Caco-2 (cell line): ENCODE data around the gene C1orf198. TPM values are rescaled to one million over a fixed set of nuclear protein-coding genes. Genes with fewer than 3 reads are reported as not detected.
A peak's percentile ranks its signal among the peaks of the same experiment; 100 is the strongest.

ENCODE experiments used
- BruUV-seq: library from RNA; stranded (reverse); fragments of 400-500 nt; replicated peaks from 2 replicates; lab custom pipeline; 2021; lab: Mats Ljungman, UMichigan
- CTCF ChIA-PET: fragments of 300-600 bp; sonication (Branson Sonifier 250); formaldehyde crosslinking; loops from one replicate; lab custom pipeline; 2022; ENCODE audit warnings: antibody characterized with exemption; lab: Charles Lee
- POLR2A ChIA-PET: fragments of 300-600 bp; sonication (Branson Sonifier 250); formaldehyde crosslinking; loops from one replicate; lab custom pipeline; 2022; ENCODE audit warnings: antibody characterized with exemption; lab: Charles Lee
- DNase-seq, 2 experiments: peaks; one replicate each; pipeline versions ENCODE4 v3.0.0 to v3.0.0-alpha.2; 2020 to 2022
- H3K27me3 ChIP-seq: replicated peaks from 2 replicates; pipeline ENCODE4 v1.6.0; 2011; ENCODE audit warnings: low read length; ENCODE audit not compliant: control insufficient read depth, insufficient read depth
- H3K36me3 ChIP-seq: 2 replicates; pipeline ENCODE4 v1.5.1; 2011; ENCODE audit warnings: low read length; ENCODE audit not compliant: control insufficient read depth, insufficient read depth
- H3K4me1 ChIP-seq: fragments of 250-450 bp; sonication (Bioruptor Pico); 2 replicates; pipeline ENCODE4 v1.5.1; 2020; ENCODE audit warnings: mild to moderate bottlenecking
- H3K4me3 ChIP-seq: 2 replicates; pipeline ENCODE4 v1.5.1; 2011; ENCODE audit warnings: low read depth, mild to moderate bottlenecking, control low read depth, low read length
- H3K9me3 ChIP-seq: fragments of 250-450 bp; sonication (Bioruptor Pico); 2 replicates; pipeline ENCODE4 v1.5.1; 2020; ENCODE audit warnings: mild to moderate bottlenecking, moderate library complexity
- H3K27ac Mint-ChIP-seq: one replicate; pipeline ENCODE4 v1.8.0; 2022; ENCODE audit warnings: mixed read lengths; ENCODE audit not compliant: unreplicated experiment
- H3K27me3 Mint-ChIP-seq: one replicate; pipeline ENCODE4 v1.8.0; 2022; ENCODE audit warnings: mixed read lengths; ENCODE audit not compliant: insufficient read depth, unreplicated experiment
- H3K36me3 Mint-ChIP-seq: one replicate; pipeline ENCODE4 v1.8.0; 2022; ENCODE audit warnings: mild to moderate bottlenecking, mixed read lengths; ENCODE audit not compliant: insufficient read depth, unreplicated experiment
- H3K4me1 Mint-ChIP-seq: one replicate; pipeline ENCODE4 v1.8.0; 2022; ENCODE audit warnings: low read depth, mixed read lengths; ENCODE audit not compliant: unreplicated experiment
- H3K4me3 Mint-ChIP-seq: one replicate; pipeline ENCODE4 v1.8.0; 2022; ENCODE audit warnings: mild to moderate bottlenecking, moderate library complexity, mixed read lengths; ENCODE audit not compliant: unreplicated experiment
- H3K9me3 Mint-ChIP-seq: one replicate; pipeline ENCODE4 v1.8.0; 2022; ENCODE audit warnings: mixed read lengths; ENCODE audit not compliant: unreplicated experiment
- CTCF ChIP-seq, 2 experiments: fragments of 200-600 bp in 1 of 2; IDR thresholded peaks; 1 replicate in 1 of 2; 2 replicates in 1 of 2; pipeline versions ENCODE4 v1.5.1 to v1.8.0; 2011 to 2022; ENCODE audit warnings: antibody characterized with exemption in 1 of 2, control low read depth in 1 of 2, inconsistent platforms in 1 of 2, low read depth in 1 of 2, low read length in 1 of 2, mild to moderate bottlenecking in 1 of 2, moderate library complexity in 1 of 2; ENCODE audit not compliant: insufficient read depth in 1 of 2, severe bottlenecking in 1 of 2, unreplicated experiment in 1 of 2
- intact Hi-C: fragments of 100-400 bp; cut with micrococcal nuclease; formaldehyde crosslinking; loops from one replicate; pipeline ENCODE4 v1.10.0; 2022; ENCODE audit not compliant: unreplicated experiment
- total RNA-seq: library from RNA; stranded (reverse); gene quantifications from 2 replicates; pipeline ENCODE4 v1.2.3, GENCODE V29; 2022

C1orf198 gene
- total RNA-seq, 1 experiment from 2014 or later = 92.2 TPM

DNA sequence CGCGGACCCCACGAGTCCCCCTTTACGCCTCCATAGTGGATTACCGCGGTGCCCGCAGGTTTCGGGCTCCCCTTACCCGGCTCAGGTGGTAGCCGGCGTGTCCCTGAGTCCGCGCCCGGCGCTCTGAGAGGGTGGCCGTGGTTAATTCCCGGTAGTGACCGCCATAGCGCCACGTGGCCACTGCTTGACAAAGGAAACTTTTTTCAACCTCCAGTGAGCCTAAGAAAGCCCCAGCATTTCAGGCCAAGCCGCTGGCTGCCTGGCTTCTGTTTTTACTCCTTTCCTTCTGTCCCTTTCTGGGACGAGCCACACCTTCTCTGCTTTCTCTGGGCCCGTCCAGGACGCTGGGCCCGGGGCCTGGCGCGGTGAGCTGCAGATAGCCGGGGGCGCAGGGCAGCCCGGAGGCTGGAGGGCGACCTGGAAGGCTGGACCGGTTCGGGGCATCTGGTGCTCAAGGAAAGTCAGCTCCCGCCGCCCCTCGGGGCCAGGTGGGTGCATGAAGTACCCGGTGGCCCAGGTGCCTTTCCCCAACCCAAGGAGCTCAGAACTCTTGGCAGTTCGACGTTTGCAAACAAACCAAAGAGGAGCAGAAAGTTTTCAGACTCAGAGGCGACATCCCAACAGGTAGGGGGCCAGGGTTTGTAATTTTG is 540 bp upstream of the C1orf198 start:
- H3K27me3 ChIP-seq = no peaks in the 10 kb centered on the region
- peaks cover 27% of the 10 kb centered on the region for H3K4me1 ChIP-seq
- TF ChIP-seq CTCF (IDR thresholded peaks at IDR 0.05; ENCODE audit: insufficient read depth in 1 of 2, low read depth in 1 of 2, low read length in 1 of 2, severe bottlenecking in 1 of 2, unreplicated experiment in 1 of 2) = no peak
- peak; percentile 78 to 80 for DNase-seq
- Mint-ChIP-seq H3K9me3 (no peaks in the 10 kb centered on the region), H3K27ac (peak overlapping the region; percentile 97), H3K4me1 (peaks cover 36% of the 10 kb centered on the region), H3K27me3 (no peaks in the 10 kb centered on the region), H3K36me3 (peaks cover 37% of the 10 kb centered on the region), H3K4me3 (peak overlapping the region; percentile 81)
- intact Hi-C loops = loop anchor here (2.0 to 10.0 kb wide), 2 partner anchors 32 to 346 kb away; no protein-coding TSS in a partner anchor
- POLR2A ChIA-PET = interaction anchor here (0.6 to 1.6 kb wide), 24 partner anchors 10 to 735 kb away, joined by 3 to 8 read pairs (median 4); partner anchors contain the start of genes ARV1, EXOC8, SPRTN and TTC13
- no peaks in the 10 kb centered on the region; the same call in 1 of the 2 replicates for H3K36me3 ChIP-seq
- no peaks in the 10 kb centered on the region for H3K9me3 ChIP-seq
- CTCF ChIA-PET = interaction anchor here (0.8 to 1.1 kb wide), 4 partner anchors 39 to 715 kb away, joined by 3 read pairs; partner anchors contain the start of genes ARV1, EXOC8 and TTC13
- peak overlapping the region; percentile 90 for H3K4me3 ChIP-seq
- no TSS peak for BruUV-seq

GRCh38 chr1:230867101-230867902 is 1.0 kb downstream of the C1orf198 start:
- POLR2A ChIA-PET = interaction anchor here (0.6 to 1.1 kb wide), 4 partner anchors 9 to 721 kb away, joined by 3 to 5 read pairs (median 4); no protein-coding TSS in a partner anchor
- H3K4me3 Mint-ChIP-seq = peak overlapping the region; percentile 81
- Histone ChIP-seq H3K36me3 (no peaks in the 10 kb centered on the region; the same call in 1 of the 2 replicates), H3K27me3 (no peaks in the 10 kb centered on the region), H3K4me1 (peaks cover 41% of the 10 kb centered on the region), H3K4me3 (peak overlapping the region; percentile 90), H3K9me3 (no peaks in the 10 kb centered on the region)
- no peak for DNase-seq
- H3K27me3 Mint-ChIP-seq = no peaks in the 10 kb centered on the region
- H3K4me1 Mint-ChIP-seq = peaks cover 50% of the 10 kb centered on the region
- intact Hi-C loops = loop anchor here (1.0 to 10.0 kb wide), 3 partner anchors 50 to 347 kb away; partner anchors contain the start of gene TTC13
- no peaks in the 10 kb centered on the region for H3K9me3 Mint-ChIP-seq
- BruUV-seq = TSS peak; percentile 56
- H3K27ac Mint-ChIP-seq = peak overlapping the region; percentile 97
- H3K36me3 Mint-ChIP-seq = peaks cover 46% of the 10 kb centered on the region
- CTCF ChIA-PET = no interaction called here
- no peak for TF ChIP-seq CTCF (IDR thresholded peaks at IDR 0.05; ENCODE audit: insufficient read depth in 1 of 2, low read depth in 1 of 2, low read length in 1 of 2, severe bottlenecking in 1 of 2, unreplicated experiment in 1 of 2)
